DMS153 (cell line): ENCODE data around the gene RNPS1.
"Not testable (repeated sequence)": the region's sequence is repeated elsewhere in the genome, so short reads cannot be mapped to it uniquely, and the experiment has no call there.

Source experiments
- DNase-seq: peaks from one replicate; lab custom pipeline; 2025; lab: John Stamatoyannopoulos, UW

Gene RNPS1

DNA sequence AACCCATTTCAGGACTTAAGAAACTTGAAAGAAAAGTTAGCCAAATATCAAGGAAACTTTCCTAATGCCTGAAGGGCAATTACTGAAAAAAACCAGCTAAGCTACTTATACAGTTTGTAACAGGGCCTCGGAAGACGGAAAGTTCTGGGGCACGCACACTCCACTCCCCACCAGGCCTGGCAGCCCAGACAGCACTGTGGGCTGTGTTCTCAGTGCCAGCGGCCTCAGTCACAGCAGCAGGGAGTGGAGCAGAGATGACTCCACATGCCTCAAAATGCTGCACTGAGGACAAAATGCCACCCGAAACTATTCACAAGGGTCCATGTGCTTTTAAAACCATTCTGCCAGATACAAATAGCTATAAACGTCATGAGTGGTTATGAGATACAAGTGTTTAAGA is 10.2 kb downstream of the RNPS1 start:
- no peak for DNase-seq

DNA sequence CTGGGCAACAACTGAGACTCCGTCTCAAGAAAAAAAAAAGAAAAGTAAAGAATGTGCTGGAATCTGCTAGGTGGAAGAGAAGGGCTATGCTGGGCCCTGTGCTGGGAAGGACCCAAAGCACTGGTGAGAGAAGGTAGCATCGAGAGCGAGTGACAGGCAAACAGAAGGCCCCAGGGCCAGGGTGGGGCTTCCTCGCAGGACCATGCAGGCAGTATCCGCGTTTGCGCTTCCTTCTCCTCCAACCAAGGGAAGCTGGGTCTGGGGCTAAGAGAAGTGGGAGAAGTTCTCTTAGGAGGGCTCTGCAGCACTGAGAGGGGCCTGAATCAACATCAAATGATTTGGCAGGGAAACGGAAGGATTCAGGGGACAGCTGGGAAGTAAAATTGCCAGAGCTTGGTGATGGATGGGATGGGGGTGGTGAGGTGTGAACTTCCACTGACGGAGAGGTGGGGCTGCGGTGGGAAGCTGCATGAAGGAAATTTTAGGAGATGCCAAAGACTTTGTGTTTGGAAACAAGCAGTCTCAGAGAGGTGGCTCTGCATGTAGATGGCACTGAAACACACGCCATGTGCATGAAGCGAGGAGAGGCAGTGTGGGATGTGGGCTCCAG is 11.3 kb downstream of the RNPS1 start:
- DNase-seq, result no peak

DNA sequence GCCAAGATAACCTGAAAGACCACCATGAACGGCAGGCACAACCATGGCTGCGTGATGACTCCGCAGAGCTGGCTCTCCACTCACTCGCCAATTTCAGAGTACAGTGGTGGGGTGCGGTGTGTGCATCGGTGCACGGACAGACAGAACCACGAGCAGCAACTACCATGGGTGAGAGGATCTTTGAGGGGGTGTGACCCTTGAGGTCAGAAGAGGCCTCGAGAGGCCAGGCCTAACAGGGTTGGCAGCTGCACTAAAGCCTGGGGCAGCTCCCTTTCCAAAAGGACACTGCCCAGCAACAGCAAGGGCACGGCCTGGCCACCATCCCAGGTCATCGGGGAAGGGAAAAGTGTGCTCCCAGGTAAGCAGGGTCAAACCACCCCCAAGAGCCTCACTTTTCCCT is 14.6 kb downstream of the RNPS1 start:
- no peak for DNase-seq

DNA sequence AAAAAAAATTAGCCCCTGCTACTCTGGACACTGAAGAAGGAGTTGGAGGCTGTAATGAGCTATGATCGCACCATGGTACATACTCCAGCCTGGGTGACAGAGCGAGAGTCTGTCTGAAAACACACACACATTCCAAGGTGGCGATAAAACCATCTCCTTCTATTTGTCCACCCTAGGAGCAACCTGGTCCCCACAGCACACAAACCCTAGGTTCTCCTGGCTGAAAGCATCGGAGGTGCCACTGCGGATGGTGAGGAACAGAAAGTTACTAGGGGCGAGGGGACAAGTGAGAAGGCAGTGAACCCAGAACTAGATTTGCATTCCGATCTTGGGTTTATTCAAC is 15.1 kb downstream of the RNPS1 start:
- DNase-seq, result no peak

DNA sequence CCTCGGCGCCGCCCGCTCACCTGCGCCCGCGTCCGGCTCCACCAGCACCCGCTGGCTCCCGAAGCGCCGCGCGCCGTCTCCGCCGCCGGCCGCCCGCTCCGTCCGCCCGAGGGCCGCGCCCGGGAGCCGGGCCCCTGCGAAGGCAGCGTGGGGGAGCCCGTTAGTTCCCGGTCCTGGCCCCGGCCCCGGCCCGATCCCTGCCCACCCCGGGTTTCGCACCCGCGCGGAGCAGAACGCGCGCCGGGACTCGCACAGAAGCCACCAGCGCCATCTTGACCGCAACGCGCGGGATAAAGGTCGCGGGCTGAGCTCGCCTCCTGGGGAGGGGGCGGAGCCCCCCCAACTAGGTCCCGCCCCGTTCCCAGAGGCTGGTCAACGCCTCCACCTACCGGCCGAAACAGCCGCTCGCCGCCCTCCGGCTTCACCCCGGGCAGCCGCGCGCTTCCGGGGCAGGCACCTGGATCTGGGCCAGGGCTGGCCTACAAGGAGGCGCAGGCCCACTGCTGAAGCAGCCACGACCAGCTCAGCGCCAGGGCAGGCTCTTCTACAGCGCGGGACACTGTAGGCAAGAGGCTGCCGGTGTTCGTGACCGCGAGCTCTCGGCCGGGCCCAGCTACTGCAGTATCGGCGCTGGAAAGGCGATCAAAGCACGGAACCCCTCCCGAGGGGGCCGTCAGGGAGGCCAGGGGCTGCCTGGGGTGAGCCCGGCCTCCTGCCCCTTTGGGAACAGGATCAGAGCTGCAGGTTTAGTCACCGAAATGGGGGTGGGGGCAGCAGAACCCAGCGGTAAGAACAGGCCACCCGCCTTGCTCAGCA is 16.4 kb downstream of the RNPS1 start, which contains the start of gene ECI1:
TSS of gene ECI1 (minus strand) at position 292 of the 816 bp plus-strand sequence. CDS start at position 271, 21 bp downstream.
- peak; percentile 89 for DNase-seq

- DNase-seq, result no peak
Observed at GRCh38 chr16:2250652-2251295, 17.2 kb downstream of the RNPS1 start.

- no peak for DNase-seq
Observed at GRCh38 chr16:2246301-2246885, 21.5 kb downstream of the RNPS1 start.

DNA sequence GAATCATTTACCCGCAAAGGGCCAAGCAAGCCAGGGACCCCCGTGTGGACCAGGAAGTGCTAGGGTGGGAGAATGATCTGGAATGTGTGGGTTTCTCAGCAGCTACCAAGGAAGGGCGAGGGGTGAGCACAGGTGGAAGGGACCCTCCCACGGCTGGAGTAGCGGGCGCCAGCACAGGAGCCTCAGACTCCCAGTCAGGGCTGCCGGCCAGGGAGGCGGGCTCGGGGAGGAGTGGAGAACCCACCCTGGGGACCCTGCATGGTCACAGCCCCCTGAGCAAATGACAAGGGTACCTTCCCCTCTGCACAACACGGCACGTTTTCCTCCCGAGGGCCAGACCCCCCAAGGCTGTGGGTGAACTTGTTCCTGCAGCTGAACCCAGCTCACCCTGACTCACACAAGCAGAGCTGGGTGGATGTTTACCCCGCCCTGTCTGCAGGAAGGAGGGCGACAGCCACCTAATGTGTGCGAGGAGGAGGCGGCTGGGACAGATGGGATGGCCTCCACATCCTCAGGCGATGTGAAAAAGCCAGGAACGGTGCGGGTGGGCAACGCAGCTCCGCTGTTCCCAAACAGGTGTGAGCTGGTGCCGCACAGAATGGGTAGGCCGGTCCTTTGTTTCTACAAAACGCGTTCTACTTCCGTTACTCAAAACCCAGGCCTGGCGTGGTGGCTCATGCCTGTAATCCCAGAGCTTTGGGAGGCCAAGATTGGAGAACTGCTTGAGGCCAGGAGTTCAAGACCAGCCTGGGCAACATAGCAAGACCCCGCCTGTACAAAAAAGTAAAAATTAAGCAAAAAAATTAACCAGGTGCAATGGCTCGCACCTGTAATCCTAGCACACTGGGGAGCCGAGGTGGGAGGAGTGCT is 22.8 kb downstream of the RNPS1 start:
- no peak for DNase-seq

DNA sequence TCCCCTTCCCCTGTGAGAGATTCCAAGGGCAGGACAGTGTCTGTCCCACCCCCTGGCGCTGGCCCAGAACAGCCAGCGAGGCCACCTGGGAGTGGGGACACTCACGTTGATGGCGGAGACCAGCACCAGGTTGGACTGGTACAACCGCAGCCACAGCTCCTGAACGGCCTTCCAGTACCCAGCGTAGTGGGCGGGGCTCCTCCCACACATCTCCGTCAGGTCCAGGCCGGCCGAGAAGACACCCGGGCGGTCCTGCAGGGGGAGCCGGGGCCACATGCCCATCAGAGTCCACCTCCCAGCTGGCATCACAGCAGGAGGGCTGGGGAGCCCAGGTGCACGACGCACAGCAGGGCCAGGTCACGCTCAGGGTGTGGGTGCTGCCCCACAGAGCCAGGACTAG is 23.6 kb downstream of the RNPS1 start:
- no peak for DNase-seq

DNA sequence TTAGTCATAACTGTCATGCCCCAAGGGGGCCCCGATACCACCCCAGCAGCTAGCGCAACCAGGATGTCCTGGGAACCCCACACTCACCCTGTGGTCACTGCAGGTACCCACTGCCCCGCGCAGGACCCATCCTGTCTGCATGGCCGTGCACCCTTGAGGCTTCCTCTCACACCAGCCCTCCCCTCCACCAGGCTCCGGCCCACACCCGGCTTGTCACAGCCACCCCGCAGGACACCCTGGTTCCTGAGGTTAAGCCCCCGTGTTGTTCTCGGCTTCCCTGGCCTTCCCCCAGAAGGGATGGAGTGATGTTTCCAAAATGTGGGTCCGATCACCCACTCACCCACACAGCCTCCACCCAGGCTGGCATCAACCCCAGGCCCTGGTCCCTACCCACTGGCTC is 24.1 kb downstream of the RNPS1 start:
- DNase-seq, result no peak

DNA sequence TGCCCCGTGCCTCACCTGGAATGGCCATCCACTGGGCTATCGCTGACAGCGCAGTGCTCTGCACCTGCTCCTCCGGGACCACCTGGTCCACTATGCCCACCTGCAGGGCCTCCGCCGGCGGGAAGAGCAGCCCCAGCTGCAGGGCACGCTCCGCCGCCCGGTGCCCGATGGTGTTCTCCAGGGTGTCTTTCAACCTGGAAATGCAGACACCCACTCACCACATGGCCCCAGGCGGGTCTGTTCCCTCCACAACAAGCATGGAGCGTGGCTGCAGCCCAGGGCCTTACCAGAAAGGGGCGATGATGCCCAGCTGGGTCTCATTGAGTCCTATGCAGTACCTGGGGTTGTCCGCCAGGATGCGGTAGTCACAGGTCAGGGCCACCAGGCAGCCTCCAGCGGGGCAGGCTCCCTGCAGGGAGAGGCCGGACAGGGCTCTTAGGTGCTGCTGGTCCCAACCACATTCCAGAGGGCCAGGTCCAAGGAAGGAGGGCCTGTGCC is 24.8 kb downstream of the RNPS1 start:
- DNase-seq, result no peak

DNA sequence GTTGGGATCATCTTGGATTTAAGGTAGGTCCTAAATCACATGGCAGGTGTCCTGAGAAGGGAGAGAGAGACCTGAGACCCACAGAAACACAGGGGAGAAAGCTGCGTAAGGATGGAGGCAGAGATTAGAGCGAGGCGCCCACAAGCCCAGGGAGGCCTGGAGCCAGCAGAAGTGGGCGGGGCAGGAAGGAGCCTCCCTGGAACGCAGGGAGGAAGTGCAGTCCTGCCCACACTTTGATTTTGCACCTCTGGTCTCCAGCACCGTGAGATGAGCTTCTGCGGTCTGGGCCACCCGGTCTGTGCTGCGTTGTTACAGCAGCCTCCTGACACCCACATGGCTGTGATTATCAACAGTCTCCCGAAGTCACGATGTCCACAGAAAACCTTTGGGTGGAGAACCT is 25.3 kb downstream of the RNPS1 start:
- no peak for DNase-seq

GRCh38 chr16:2240331-2240730 is 27.6 kb downstream of the RNPS1 start:
- DNase-seq, result not testable (repeated sequence)

- DNase-seq, result no peak
Observed at GRCh38 chr16:2238838-2239675, 28.9 kb downstream of the RNPS1 start.

- no peak for DNase-seq
Observed at GRCh38 chr16:2238150-2238837, 29.6 kb downstream of the RNPS1 start.

- DNase-seq, result no peak
Observed at GRCh38 chr16:2237493-2238149, 30.3 kb downstream of the RNPS1 start.

- no peak for DNase-seq
Observed at GRCh38 chr16:2237102-2237482, 30.8 kb downstream of the RNPS1 start.

DNA sequence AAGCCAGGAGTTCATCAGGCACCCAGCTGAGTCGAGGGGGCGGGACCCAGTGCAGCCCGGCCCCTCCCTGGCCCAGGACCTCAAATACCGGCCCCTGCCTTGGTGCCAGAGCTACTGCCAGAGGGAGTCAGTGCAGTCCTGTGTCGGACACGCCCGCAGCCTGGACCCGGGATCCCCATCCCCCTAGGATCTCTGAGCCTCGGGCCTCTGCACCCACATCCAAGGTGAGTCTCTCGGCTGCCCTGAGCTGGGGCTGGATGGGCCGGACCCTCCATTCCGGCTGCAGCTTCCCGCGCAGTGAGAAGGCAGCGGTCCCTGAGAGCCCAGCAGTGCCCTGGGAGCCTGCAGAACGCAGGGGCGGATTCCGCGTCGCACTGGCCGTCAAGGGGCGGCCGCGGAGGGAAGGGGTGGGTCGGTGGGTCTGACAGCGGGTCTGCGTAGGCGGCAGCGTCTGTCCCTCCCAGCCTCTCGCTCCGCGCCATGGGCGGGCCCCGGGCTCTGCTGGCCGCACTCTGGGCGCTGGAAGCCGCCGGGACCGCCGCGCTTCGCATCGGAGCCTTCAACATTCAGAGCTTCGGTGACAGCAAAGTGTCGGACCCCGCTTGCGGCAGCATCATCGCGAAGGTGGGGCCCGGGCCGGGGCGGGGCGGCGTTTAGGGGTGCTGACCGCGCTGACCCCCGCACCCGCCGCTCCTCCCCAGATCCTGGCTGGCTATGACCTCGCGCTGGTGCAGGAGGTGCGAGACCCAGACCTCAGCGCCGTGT is 31.4 kb downstream of the RNPS1 start, which contains the start of gene DNASE1L2:
TSS of gene DNASE1L2 (plus strand) at position 108 of the 765 bp plus-strand sequence. CDS start at position 481, 373 bp downstream.
- DNase-seq, result no peak
